A673 (cell line): Measurements from ENCODE around the gene SUPT5H. TPM values are rescaled to one million over a fixed set of nuclear protein-coding genes. Genes with fewer than 3 reads are reported as not detected.

Experiments used
- BruUV-seq: library from RNA; stranded (reverse); fragments of 400-500 nt; replicated peaks from 2 replicates; lab custom pipeline; 2021; lab: Mats Ljungman, UMichigan
- CTCF ChIA-PET: fragments of 300-600 bp; sonication (Branson Sonifier 250); formaldehyde crosslinking; loops from one replicate; lab custom pipeline; 2022; ENCODE audit warnings: antibody characterized with exemption; lab: Charles Lee
- POLR2A ChIA-PET: fragments of 300-600 bp; sonication (Branson Sonifier 250); formaldehyde crosslinking; loops from one replicate; lab custom pipeline; 2022; ENCODE audit warnings: antibody characterized with exemption; ENCODE audit not compliant: low non-redundant PET; lab: Charles Lee
- DNase-seq: peaks from one replicate; pipeline ENCODE4 v3.0.0-alpha.2; 2015; ENCODE audit warnings: low spot score
- H3K27ac ChIP-seq: fragments of 200-600 bp; sonication (generic); 2 replicates; pipeline ENCODE4 v1.5.1; 2016; ENCODE audit warnings: mixed run types, low read depth, mild to moderate bottlenecking, mixed read lengths, antibody characterized with exemption, low read length; ENCODE audit not compliant: poor library complexity, severe bottlenecking
- H3K27me3 ChIP-seq: fragments of 200-600 bp; sonication (generic); replicated peaks from 2 replicates; pipeline ENCODE4 v1.6.1; 2017; ENCODE audit warnings: mixed run types, low read depth, mild to moderate bottlenecking, mixed read lengths, antibody characterized with exemption, low read length; ENCODE audit not compliant: insufficient read depth, poor library complexity
- H3K36me3 ChIP-seq: fragments of 200-600 bp; sonication (generic); 2 replicates; pipeline ENCODE4 v1.6.1; 2016; ENCODE audit warnings: mixed run types, mild to moderate bottlenecking, mixed read lengths, antibody characterized with exemption, low read length; ENCODE audit not compliant: insufficient read depth, poor library complexity, severe bottlenecking
- H3K4me1 ChIP-seq: fragments of 200-600 bp; sonication (generic); 2 replicates; pipeline ENCODE4 v1.6.1; 2017; ENCODE audit warnings: mixed run types, mild to moderate bottlenecking, mixed read lengths, antibody characterized with exemption, low read length; ENCODE audit not compliant: insufficient read depth, poor library complexity, severe bottlenecking
- H3K4me3 ChIP-seq: fragments of 200-600 bp; sonication (generic); 2 replicates; pipeline ENCODE4 v1.5.1; 2016; ENCODE audit warnings: low read depth, mixed run types, mild to moderate bottlenecking, mixed read lengths, low read length; ENCODE audit not compliant: poor library complexity, severe bottlenecking
- H3K9me3 ChIP-seq: fragments of 200-600 bp; sonication (generic); 2 replicates; pipeline ENCODE4 v1.6.1; 2016; ENCODE audit warnings: mixed run types, low read depth, mild to moderate bottlenecking, mixed read lengths, antibody characterized with exemption, low read length; ENCODE audit not compliant: poor library complexity, severe bottlenecking
- EZH2 ChIP-seq: fragments of 200-600 bp; sonication (generic); IDR thresholded peaks from 2 replicates; pipeline ENCODE4 v1.6.1; 2017; ENCODE audit warnings: borderline replicate concordance, low read depth, mild to moderate bottlenecking, mixed read lengths, antibody characterized with exemption, low read length; ENCODE audit not compliant: poor library complexity, severe bottlenecking
- intact Hi-C: fragments of 100-400 bp; cut with micrococcal nuclease; formaldehyde crosslinking; loops from one replicate; pipeline ENCODE4 v1.10.0; 2022; ENCODE audit not compliant: unreplicated experiment
- total RNA-seq: library from RNA; stranded (reverse); gene quantifications from 2 replicates; pipeline ENCODE4 v1.2.3, GENCODE V29; 2021
- TF ChIP-seq, protein P1 (sequence below): fragments of 300-800, 200-600 bp; sonication (generic); conservative IDR thresholded peaks from 2 replicates; pipeline ENCODE4 v1.5.1; 2017; ENCODE audit warnings: low read depth, mild to moderate bottlenecking, antibody characterized with exemption, low read length, moderate library complexity, mixed read lengths

The SUPT5H gene
- total RNA-seq, 1 experiment from 2014 or later, result 169 TPM

DNA sequence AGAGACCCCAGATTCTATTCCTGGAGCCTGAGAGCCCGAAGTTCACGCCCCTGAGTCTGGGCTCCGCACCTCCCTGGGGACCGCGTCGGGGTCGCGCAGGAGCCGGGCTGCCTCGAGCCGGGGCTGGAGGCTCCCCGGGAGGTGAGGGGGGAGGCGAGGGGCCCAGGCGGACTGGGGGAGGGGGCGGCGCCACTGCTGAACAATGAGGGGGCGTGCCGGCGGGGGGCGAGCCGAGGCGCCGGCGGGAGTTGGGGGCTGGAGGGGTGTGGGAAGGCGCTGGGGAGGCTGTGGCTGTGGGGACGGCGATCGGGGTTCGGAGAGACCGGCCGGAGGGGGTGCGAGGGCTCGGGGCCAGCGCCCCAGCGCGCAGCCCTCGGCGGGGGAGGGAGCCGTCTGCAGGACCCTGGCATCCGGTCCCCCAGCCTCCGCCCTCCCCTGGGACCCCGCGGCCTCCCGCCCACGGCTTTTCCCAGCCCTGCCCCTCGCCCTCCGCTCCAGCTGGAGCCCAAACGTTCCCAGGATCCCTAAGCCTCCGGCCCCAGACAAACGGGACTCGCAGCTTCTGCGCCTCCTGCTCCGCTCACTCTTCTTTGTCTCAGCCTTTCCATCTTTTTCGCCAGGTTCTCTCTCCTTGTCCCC lies 32.0 kb upstream of the SUPT5H start:
- DNase-seq, result peak; percentile 78
- H3K9me3 ChIP-seq, result no peaks in the 10 kb centered on the region
- TF ChIP-seq, protein P1, sequence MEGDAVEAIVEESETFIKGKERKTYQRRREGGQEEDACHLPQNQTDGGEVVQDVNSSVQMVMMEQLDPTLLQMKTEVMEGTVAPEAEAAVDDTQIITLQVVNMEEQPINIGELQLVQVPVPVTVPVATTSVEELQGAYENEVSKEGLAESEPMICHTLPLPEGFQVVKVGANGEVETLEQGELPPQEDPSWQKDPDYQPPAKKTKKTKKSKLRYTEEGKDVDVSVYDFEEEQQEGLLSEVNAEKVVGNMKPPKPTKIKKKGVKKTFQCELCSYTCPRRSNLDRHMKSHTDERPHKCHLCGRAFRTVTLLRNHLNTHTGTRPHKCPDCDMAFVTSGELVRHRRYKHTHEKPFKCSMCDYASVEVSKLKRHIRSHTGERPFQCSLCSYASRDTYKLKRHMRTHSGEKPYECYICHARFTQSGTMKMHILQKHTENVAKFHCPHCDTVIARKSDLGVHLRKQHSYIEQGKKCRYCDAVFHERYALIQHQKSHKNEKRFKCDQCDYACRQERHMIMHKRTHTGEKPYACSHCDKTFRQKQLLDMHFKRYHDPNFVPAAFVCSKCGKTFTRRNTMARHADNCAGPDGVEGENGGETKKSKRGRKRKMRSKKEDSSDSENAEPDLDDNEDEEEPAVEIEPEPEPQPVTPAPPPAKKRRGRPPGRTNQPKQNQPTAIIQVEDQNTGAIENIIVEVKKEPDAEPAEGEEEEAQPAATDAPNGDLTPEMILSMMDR, result no peak
- TF ChIP-seq EZH2, result no peak
- no TSS peak for BruUV-seq
- H3K4me3 ChIP-seq, result peak overlapping the region; percentile 100
- ChIA-PET CTCF (interaction anchor here (0.6 to 1.5 kb wide), 2 partner anchors 22 to 71 kb away, joined by 3 to 5 read pairs; partner anchors contain the start of genes RPS16 and SAMD4B), POLR2A (interaction anchor here (1.3 to 1.5 kb wide), 2 partner anchors 15 to 23 kb away, joined by 6 to 9 read pairs; partner anchors contain the start of gene RPS16)
- intact Hi-C loops, result loop anchor here (5.0 kb wide), 1 partner anchor 291 kb away; no protein-coding TSS in a partner anchor
- no peaks in the 10 kb centered on the region for H3K27me3 ChIP-seq
- peaks cover 25% of the 10 kb centered on the region for H3K36me3 ChIP-seq
- peaks cover 39% of the 10 kb centered on the region for H3K4me1 ChIP-seq
- peak overlapping the region; percentile 97 for H3K27ac ChIP-seq

DNA sequence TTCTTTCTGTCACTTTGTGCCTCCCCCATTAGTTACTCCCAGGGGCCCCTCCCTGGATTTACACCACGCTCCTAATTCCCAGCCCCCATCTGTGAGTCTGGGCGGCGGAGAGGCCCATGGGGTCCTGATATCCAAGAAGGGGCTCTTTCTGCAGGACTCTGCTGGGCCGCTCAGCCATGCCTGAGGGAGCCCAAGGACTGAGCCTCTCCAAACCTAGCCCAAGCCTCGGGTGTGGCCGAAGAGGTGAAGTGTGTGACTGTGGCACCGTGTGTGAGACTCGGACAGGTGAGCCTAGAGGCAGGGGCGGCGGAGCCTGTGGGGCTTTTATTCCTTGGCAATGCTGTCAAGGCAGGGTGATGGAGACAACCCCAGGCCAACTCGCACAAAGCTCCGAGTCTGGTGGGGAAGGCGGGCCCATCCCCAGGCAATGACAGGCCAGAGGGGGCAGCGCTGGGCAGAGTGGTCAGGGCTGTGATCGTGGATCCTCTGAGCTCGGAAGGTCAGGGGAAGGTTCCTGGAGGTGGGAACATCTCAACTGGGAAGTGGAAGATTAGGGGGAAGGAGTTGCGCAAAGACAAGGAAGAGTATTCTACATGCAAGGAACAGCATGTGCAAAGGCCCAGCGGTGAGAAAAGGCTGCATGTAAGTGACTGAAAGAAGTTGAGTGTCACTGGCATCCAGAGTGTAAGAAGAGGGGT lies 31.3 kb upstream of the SUPT5H start:
- CTCF ChIA-PET, result interaction anchor here (0.5 to 1.5 kb wide), 3 partner anchors 22 to 72 kb away, joined by 3 to 5 read pairs (median 4); partner anchors contain the start of genes RPS16 and SAMD4B
- H3K9me3 ChIP-seq, result no peaks in the 10 kb centered on the region
- no TSS peak for BruUV-seq
- intact Hi-C loops, result loop anchor here (5.0 kb wide), 1 partner anchor 292 kb away; no protein-coding TSS in a partner anchor
- peaks cover 29% of the 10 kb centered on the region for H3K36me3 ChIP-seq
- DNase-seq, result no peak
- peak overlapping the region; percentile 100 for H3K4me3 ChIP-seq
- H3K27me3 ChIP-seq, result no peaks in the 10 kb centered on the region
- H3K4me1 ChIP-seq, result peaks cover 32% of the 10 kb centered on the region
- TF ChIP-seq EZH2, result no peak
- TF ChIP-seq, protein P1, result 0 out of 2 replicates have a peak, but pooled peaks have one; percentile 19
- POLR2A ChIA-PET, result interaction anchor here (0.6 to 1.5 kb wide), 3 partner anchors 15 to 22 kb away, joined by 3 to 9 read pairs (median 6); partner anchors contain the start of gene RPS16
- peak overlapping the region; percentile 97 for H3K27ac ChIP-seq
